ENCODE measurements around the gene ANKRD24. TPM values are rescaled to one million over a fixed set of nuclear protein-coding genes. Genes with fewer than 3 reads are reported as not detected.
"Not testable (repeated sequence)": the region's sequence is repeated elsewhere in the genome, so short reads cannot be mapped to it uniquely, and the experiment has no call there.

Gene ANKRD24
- polyA plus RNA-seq, 1 of the 3 experiments (the other 2 are of a cell fraction) = 0.87 TPM

DNA sequence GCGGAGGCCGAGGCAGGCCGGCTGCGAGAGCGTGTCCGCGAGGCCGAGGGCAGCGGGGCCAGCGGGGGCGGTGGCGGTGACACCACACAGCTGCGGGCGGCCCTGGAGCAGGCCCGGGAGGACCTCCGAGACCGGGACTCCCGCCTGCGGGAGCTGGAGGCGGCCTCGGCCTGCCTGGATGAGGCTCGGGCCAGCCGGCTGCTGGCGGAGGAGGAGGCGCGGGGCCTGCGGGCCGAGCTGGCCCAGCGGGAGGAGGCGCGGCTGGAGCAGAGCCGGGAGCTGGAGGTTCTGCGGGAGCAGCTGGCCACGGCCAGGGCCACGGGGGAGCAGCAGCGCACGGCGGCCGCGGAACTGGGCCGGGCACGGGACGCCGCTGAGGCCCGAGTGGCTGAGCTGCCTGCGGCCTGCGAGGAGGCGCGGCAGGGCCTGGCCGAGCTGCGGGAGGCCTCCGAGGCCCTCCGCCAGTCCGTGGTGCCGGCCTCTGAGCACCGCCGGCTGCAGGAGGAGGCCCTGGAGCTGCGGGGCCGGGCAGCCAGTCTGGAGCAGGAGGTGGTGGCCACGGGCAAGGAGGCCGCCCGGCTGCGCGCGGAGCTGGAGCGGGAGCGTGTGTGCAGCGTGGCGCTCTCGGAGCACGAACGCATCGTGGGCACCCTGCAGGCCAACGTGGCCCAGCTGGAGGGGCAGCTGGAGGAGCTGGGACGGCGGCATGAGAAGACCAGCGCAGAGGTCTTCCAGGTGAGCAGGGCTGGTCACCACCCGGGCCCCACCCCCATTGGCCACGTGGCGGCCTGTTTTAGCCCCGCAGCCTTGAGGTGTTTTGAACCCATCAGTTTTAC, 35.2 kb downstream of the ANKRD24 start:
- H3K9me2 ChIP-seq = no peaks in the 10 kb centered on the region
- no peaks in the 10 kb centered on the region for H3K36me3 ChIP-seq (replicated peaks in 1 of 2; ENCODE audit: control insufficient read depth in 1 of 2, insufficient read depth in 2 of 2, low read length in 1 of 2)
- H3K9me3 ChIP-seq = no peaks in the 10 kb centered on the region
- TF ChIP-seq RXRA (IDR thresholded peaks at IDR 0.05; ENCODE audit: borderline replicate concordance, low read depth) (no peak), TEAD4 (IDR thresholded peaks at IDR 0.05; ENCODE audit: borderline replicate concordance, insufficient read depth) (no peak), USF1 (IDR thresholded peaks at IDR 0.05; ENCODE audit: borderline replicate concordance, low read depth) (no peak)
- TF ChIP-seq, protein P1, sequence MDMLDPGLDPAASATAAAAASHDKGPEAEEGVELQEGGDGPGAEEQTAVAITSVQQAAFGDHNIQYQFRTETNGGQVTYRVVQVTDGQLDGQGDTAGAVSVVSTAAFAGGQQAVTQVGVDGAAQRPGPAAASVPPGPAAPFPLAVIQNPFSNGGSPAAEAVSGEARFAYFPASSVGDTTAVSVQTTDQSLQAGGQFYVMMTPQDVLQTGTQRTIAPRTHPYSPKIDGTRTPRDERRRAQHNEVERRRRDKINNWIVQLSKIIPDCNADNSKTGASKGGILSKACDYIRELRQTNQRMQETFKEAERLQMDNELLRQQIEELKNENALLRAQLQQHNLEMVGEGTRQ (IDR thresholded peaks at IDR 0.05; ENCODE audit: borderline replicate concordance, low read depth, low read length) = no peak
- no peak overlapping the region for H3K4me3 ChIP-seq (ENCODE audit: low read depth in 2 of 2, low read length in 1 of 2)
- H3K4me2 ChIP-seq = no peak overlapping the region
- no peak overlapping the region for H3K9ac ChIP-seq
- no peaks in the 10 kb centered on the region for H3K79me2 ChIP-seq (ENCODE audit: insufficient read depth)
- POLR2A ChIA-PET = interaction anchor here (1.0 kb wide), 1 partner anchor 232 kb away, joined by 3 read pairs; the partner anchor contains the start of gene EEF2
- no peaks in the 10 kb centered on the region for H3K4me1 ChIP-seq (ENCODE audit: control insufficient read depth in 1 of 2, insufficient read depth in 2 of 2, low read depth in 1 of 2, low read length in 1 of 2)
- H3F3A ChIP-seq (replicated peaks; ENCODE audit: insufficient read depth) = peaks cover 5% of the 10 kb centered on the region
- peaks cover 9% of the 10 kb centered on the region for H3K27me3 ChIP-seq (ENCODE audit: insufficient read depth)
- no peak overlapping the region for H3K27ac ChIP-seq (ENCODE audit: low read depth in 2 of 2, low read length in 1 of 2)
- CTCF ChIA-PET = interaction anchor here (0.9 to 2.7 kb wide), 9 partner anchors 9 to 110 kb away, joined by 3 to 10 read pairs (median 4); no protein-coding TSS in a partner anchor
- H2AFZ ChIP-seq (ENCODE audit: low read depth) = no peak overlapping the region
- H4K20me1 ChIP-seq (ENCODE audit: insufficient read depth) = no peaks in the 10 kb centered on the region
- no peak for DNase-seq
- 86% methylated on average over 45 of the region's 81 CpGs for WGBS (ENCODE audit: low lambda C conversion rate)

GRCh38 chr19:4218523-4218922, 36.0 kb downstream of the ANKRD24 start:
- 100% methylated on average over 1 of the region's 1 CpG for WGBS (ENCODE audit: low lambda C conversion rate)
- not testable (repeated sequence) for H3F3A ChIP-seq (replicated peaks; ENCODE audit: insufficient read depth); H3K27ac ChIP-seq (ENCODE audit: low read depth in 2 of 2, low read length in 1 of 2); H3K9me3 ChIP-seq; H4K20me1 ChIP-seq (ENCODE audit: insufficient read depth); H3K36me3 ChIP-seq (replicated peaks in 1 of 2; ENCODE audit: control insufficient read depth in 1 of 2, insufficient read depth in 2 of 2, low read length in 1 of 2); H3K4me2 ChIP-seq; H3K4me1 ChIP-seq (ENCODE audit: control insufficient read depth in 1 of 2, insufficient read depth in 2 of 2, low read depth in 1 of 2, low read length in 1 of 2); DNase-seq; H3K9ac ChIP-seq; H3K4me3 ChIP-seq (ENCODE audit: low read depth in 2 of 2, low read length in 1 of 2); H3K79me2 ChIP-seq (ENCODE audit: insufficient read depth); H3K9me2 ChIP-seq; H3K27me3 ChIP-seq (ENCODE audit: insufficient read depth); H2AFZ ChIP-seq (ENCODE audit: low read depth)
- ChIA-PET CTCF (interaction anchor here (1.1 to 2.7 kb wide), 5 partner anchors 10 to 78 kb away, joined by 3 to 10 read pairs (median 5); no protein-coding TSS in a partner anchor), POLR2A (interaction anchor here (1.0 kb wide), 1 partner anchor 233 kb away, joined by 3 read pairs; the partner anchor contains the start of gene EEF2)

DNA sequence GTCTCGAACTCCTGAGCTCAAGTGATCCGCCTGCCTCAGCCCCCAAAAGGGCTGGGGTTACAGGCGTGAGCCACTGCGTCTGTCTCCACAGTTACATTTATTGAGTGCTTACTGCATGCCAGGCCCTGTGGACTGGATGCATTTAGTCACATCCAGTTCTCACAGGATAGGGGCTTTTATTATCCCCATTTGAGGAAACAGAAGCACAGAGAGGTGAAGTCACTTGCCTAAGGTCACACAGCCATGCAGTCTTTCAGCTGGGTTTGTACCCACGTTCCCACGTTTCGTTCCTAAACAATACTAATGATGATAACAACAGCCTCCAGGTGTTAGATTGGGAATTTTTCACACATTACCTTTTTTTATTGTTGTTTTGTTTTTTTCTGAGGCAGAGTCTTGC, 37.7 kb downstream of the ANKRD24 start:
- POLR2A ChIA-PET = no interaction called here
- CTCF ChIA-PET = interaction anchor here (1.0 to 2.7 kb wide), 4 partner anchors 12 to 80 kb away, joined by 3 to 8 read pairs (median 4); no protein-coding TSS in a partner anchor
- TF ChIP-seq SIN3A (IDR thresholded peaks at IDR 0.05; ENCODE audit: borderline replicate concordance, low read depth, low read length) (no peak), USF1 (IDR thresholded peaks at IDR 0.05; ENCODE audit: borderline replicate concordance, low read depth) (no peak), RXRA (IDR thresholded peaks at IDR 0.05; ENCODE audit: borderline replicate concordance, low read depth) (no peak), NFIC (IDR thresholded peaks at IDR 0.05; ENCODE audit: borderline replicate concordance) (no peak), POLR2AphosphoS5 (IDR thresholded peaks at IDR 0.05; ENCODE audit: low read depth, low read length) (no peak), FOXJ3 (CRISPR knock-in tag; IDR thresholded peaks at IDR 0.05) (no peak), GABPA (IDR thresholded peaks at IDR 0.05; ENCODE audit: low read depth) (no peak)
- TF ChIP-seq, protein P2, sequence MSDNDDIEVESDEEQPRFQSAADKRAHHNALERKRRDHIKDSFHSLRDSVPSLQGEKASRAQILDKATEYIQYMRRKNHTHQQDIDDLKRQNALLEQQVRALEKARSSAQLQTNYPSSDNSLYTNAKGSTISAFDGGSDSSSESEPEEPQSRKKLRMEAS (IDR thresholded peaks at IDR 0.05; ENCODE audit: low read depth) = no peak
- TF ChIP-seq, protein P1 (IDR thresholded peaks at IDR 0.05; ENCODE audit: borderline replicate concordance, low read depth, low read length) = no peak
- Histone ChIP-seq H3K4me1 (ENCODE audit: control insufficient read depth in 1 of 2, insufficient read depth in 2 of 2, low read depth in 1 of 2, low read length in 1 of 2) (no peaks in the 10 kb centered on the region; a peak in 1 of 4 replicates), H2AFZ (ENCODE audit: low read depth) (no peak overlapping the region), H3K9me2 (no peaks in the 10 kb centered on the region), H3K79me2 (ENCODE audit: insufficient read depth) (no peaks in the 10 kb centered on the region), H3K4me3 (ENCODE audit: low read depth in 2 of 2, low read length in 1 of 2) (no peak overlapping the region), H3K4me2 (no peak overlapping the region), H3K27ac (ENCODE audit: low read depth in 2 of 2, low read length in 1 of 2) (no peak overlapping the region), H3F3A (replicated peaks; ENCODE audit: insufficient read depth) (peaks cover 5% of the 10 kb centered on the region), H3K27me3 (ENCODE audit: insufficient read depth) (no peaks in the 10 kb centered on the region; the same call in 1 of the 2 replicates), H3K9me3 (no peaks in the 10 kb centered on the region), H3K9ac (no peak overlapping the region), H4K20me1 (ENCODE audit: insufficient read depth) (no peaks in the 10 kb centered on the region), H3K36me3 (replicated peaks in 1 of 2; ENCODE audit: control insufficient read depth in 1 of 2, insufficient read depth in 2 of 2, low read length in 1 of 2) (no peaks in the 10 kb centered on the region)
- no peak for DNase-seq
- 81% methylated on average over 3 of the region's 7 CpGs for WGBS (ENCODE audit: low lambda C conversion rate)

All from SK-N-SH (cell line).